ENCODE data around the gene OXA1L. TPM values are rescaled to one million over a fixed set of nuclear protein-coding genes. Genes with fewer than 3 reads are reported as not detected.

The OXA1L gene
- total RNA-seq, 1 experiment from 2014 or later: 71.3 TPM

GRCh38 chr14:22768947-22769346 lies 2.5 kb downstream of the OXA1L start:
- intact Hi-C loops (cut with micrococcal nuclease; ENCODE audit: unreplicated experiment): no loop called here
- BruUV-seq (replicated peaks): no TSS peak
- TF ChIP-seq SIN3A (IDR thresholded peaks at IDR 0.05; ENCODE audit: borderline replicate concordance, insufficient read depth, low read depth, low read length): no peak
- TF ChIP-seq TCF7L2 (IDR thresholded peaks at IDR 0.05; ENCODE audit: low read depth, low read length): no peak
- TF ChIP-seq POLR2AphosphoS5 (IDR thresholded peaks at IDR 0.05; ENCODE audit: low read depth, low read length): no peak
- TF ChIP-seq, protein P1, sequence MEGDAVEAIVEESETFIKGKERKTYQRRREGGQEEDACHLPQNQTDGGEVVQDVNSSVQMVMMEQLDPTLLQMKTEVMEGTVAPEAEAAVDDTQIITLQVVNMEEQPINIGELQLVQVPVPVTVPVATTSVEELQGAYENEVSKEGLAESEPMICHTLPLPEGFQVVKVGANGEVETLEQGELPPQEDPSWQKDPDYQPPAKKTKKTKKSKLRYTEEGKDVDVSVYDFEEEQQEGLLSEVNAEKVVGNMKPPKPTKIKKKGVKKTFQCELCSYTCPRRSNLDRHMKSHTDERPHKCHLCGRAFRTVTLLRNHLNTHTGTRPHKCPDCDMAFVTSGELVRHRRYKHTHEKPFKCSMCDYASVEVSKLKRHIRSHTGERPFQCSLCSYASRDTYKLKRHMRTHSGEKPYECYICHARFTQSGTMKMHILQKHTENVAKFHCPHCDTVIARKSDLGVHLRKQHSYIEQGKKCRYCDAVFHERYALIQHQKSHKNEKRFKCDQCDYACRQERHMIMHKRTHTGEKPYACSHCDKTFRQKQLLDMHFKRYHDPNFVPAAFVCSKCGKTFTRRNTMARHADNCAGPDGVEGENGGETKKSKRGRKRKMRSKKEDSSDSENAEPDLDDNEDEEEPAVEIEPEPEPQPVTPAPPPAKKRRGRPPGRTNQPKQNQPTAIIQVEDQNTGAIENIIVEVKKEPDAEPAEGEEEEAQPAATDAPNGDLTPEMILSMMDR (IDR thresholded peaks at IDR 0.05): no peak
- TF ChIP-seq REST (IDR thresholded peaks at IDR 0.05; ENCODE audit: insufficient read depth in 1 of 2, low read depth in 2 of 2, low read length in 1 of 2): no peak
- Histone ChIP-seq H3K4me1 (ENCODE audit: control insufficient read depth, insufficient read depth, low read length) (peaks cover 6% of the 10 kb centered on the region; the same call in 1 of the 2 replicates), H3K27ac (ENCODE audit: low read length) (no peak overlapping the region), H3K27me3 (ENCODE audit: control insufficient read depth, insufficient read depth, low read length) (no peaks in the 10 kb centered on the region), H3K9me3 (ENCODE audit: control insufficient read depth, insufficient read depth, low read depth, low read length) (no peaks in the 10 kb centered on the region), H3K36me3 (ENCODE audit: control insufficient read depth, insufficient read depth, low read length) (peaks cover 18% of the 10 kb centered on the region), H3K4me3 (ENCODE audit: low read depth in 2 of 2, low read length in 2 of 2) (no peak overlapping the region)
- in situ Hi-C loops (cut with HindIII; ENCODE audit: low pct_unique_long_range_greater_than_20kb, low sequenced_read_pairs): no loop called here
- DNase-seq (ENCODE audit: low read depth, low spot score) (no peak), ATAC-seq (no peak)
- POLR2A ChIA-PET: no interaction called here
- CTCF ChIA-PET: no interaction called here

GRCh38 chr14:22769369-22769768 lies 2.9 kb downstream of the OXA1L start:
- Histone ChIP-seq H3K27ac (ENCODE audit: low read length) (no peak overlapping the region), H3K27me3 (ENCODE audit: control insufficient read depth, insufficient read depth, low read length) (no peaks in the 10 kb centered on the region), H3K9me3 (ENCODE audit: control insufficient read depth, insufficient read depth, low read depth, low read length) (no peaks in the 10 kb centered on the region), H3K4me3 (ENCODE audit: low read depth in 2 of 2, low read length in 2 of 2) (no peak overlapping the region), H3K36me3 (ENCODE audit: control insufficient read depth, insufficient read depth, low read length) (peaks cover 18% of the 10 kb centered on the region), H3K4me1 (ENCODE audit: control insufficient read depth, insufficient read depth, low read length) (peaks cover 6% of the 10 kb centered on the region; the same call in 1 of the 2 replicates)
- no TSS peak for BruUV-seq (replicated peaks)
- CTCF ChIA-PET: no interaction called here
- POLR2A ChIA-PET: no interaction called here
- DNase-seq (ENCODE audit: low read depth, low spot score) (no peak), ATAC-seq (no peak)
- in situ Hi-C loops (cut with HindIII; ENCODE audit: low pct_unique_long_range_greater_than_20kb, low sequenced_read_pairs) (no loop called here), intact Hi-C loops (cut with micrococcal nuclease; ENCODE audit: unreplicated experiment) (no loop called here)
- no peak for TF ChIP-seq TCF7L2 (IDR thresholded peaks at IDR 0.05; ENCODE audit: low read depth, low read length)
- no peak for TF ChIP-seq POLR2AphosphoS5 (IDR thresholded peaks at IDR 0.05; ENCODE audit: low read depth, low read length)
- no peak for TF ChIP-seq REST (IDR thresholded peaks at IDR 0.05; ENCODE audit: insufficient read depth in 1 of 2, low read depth in 2 of 2, low read length in 1 of 2)
- TF ChIP-seq SIN3A (IDR thresholded peaks at IDR 0.05; ENCODE audit: borderline replicate concordance, insufficient read depth, low read depth, low read length): no peak
- TF ChIP-seq, protein P1 (IDR thresholded peaks at IDR 0.05): no peak

All from Panc1 (cell line).